SK-N-SH (cell line): ENCODE data around the gene JAK1. TPM values are rescaled to one million over a fixed set of nuclear protein-coding genes. Genes with fewer than 3 reads are reported as not detected.

Source experiments
- CTCF ChIA-PET: fragments of 300-600, 350-600 bp; formaldehyde crosslinking; extraction: SDS; loops from one replicate; lab custom pipeline; 2021; lab: Yijun Ruan, JAX
- POLR2A ChIA-PET: fragments of 350-600 bp; sonication (Branson Sonifier 250); formaldehyde crosslinking; extraction: SDS; loops from one replicate; lab custom pipeline; 2020; ENCODE audit warnings: antibody characterized with exemption, inconsistent platforms; lab: Yijun Ruan, JAX
- DNase-seq: peaks from one replicate; pipeline ENCODE4 v3.0.0; 2012
- H2AFZ ChIP-seq: fragments of 200-600 bp; sonication (generic); 2 replicates; pipeline ENCODE4 v1.8.1; 2016; ENCODE audit warnings: antibody characterized with exemption, mild to moderate bottlenecking, low read depth
- H3F3A ChIP-seq: fragments of 200-600 bp; sonication (generic); replicated peaks from 2 replicates; pipeline ENCODE3; 2016; ENCODE audit warnings: antibody characterized with exemption, mild to moderate bottlenecking; ENCODE audit not compliant: insufficient read depth
- H3K27ac ChIP-seq, 2 experiments: fragments of 200-500 bp in 1 of 2; fragments of 200-600 bp in 1 of 2; sonication (Bioruptor generic) in 1 of 2; sonication (generic), shearing (Covaris generic) in 1 of 2; 2 replicates each; pipeline versions ENCODE4 v1.5.1 to v1.6.1; 2014 to 2016; ENCODE audit warnings: low read depth in 2 of 2, inconsistent platforms in 1 of 2, low read length in 1 of 2, mild to moderate bottlenecking in 1 of 2, mixed read lengths in 1 of 2
- H3K27me3 ChIP-seq: fragments of 200-600 bp; sonication (generic), shearing (Covaris generic); 2 replicates; pipeline ENCODE4 v1.6.1; 2016; ENCODE audit warnings: mixed run types; ENCODE audit not compliant: insufficient read depth
- H3K36me3 ChIP-seq, 2 experiments: fragments of 200-500 bp in 1 of 2; fragments of 200-600 bp in 1 of 2; sonication (Bioruptor generic) in 1 of 2; sonication (generic) in 1 of 2; replicated peaks in 1 of 2; 2 replicates each; pipeline versions ENCODE3 to v1.5.1; 2014 to 2016; ENCODE audit warnings: low read length in 1 of 2, mild to moderate bottlenecking in 1 of 2; ENCODE audit not compliant: insufficient read depth in 2 of 2, control insufficient read depth in 1 of 2
- H3K4me1 ChIP-seq, 2 experiments: fragments of 200-500 bp in 1 of 2; fragments of 200-600 bp in 1 of 2; sonication (Bioruptor generic) in 1 of 2; sonication (generic), shearing (Covaris generic) in 1 of 2; 2 replicates each; pipeline versions ENCODE4 v1.5.1 to v1.6.1; 2014 to 2016; ENCODE audit warnings: low read depth in 1 of 2, low read length in 1 of 2, mixed run types in 1 of 2; ENCODE audit not compliant: insufficient read depth in 2 of 2, control insufficient read depth in 1 of 2
- H3K4me2 ChIP-seq: fragments of 200-600 bp; sonication (generic), shearing (Covaris generic); 2 replicates; pipeline ENCODE4 v1.6.1; 2017; ENCODE audit warnings: mixed run types
- H3K4me3 ChIP-seq, 2 experiments: fragments of 200-500 bp in 1 of 2; fragments of 200-600 bp in 1 of 2; sonication (Bioruptor generic) in 1 of 2; sonication (generic), shearing (Covaris generic) in 1 of 2; 2 replicates each; pipeline versions ENCODE4 v1.5.1 to v1.8.1; 2014 to 2016; ENCODE audit warnings: low read depth in 2 of 2, inconsistent platforms in 1 of 2, low read length in 1 of 2, mild to moderate bottlenecking in 1 of 2, mixed read lengths in 1 of 2, moderate library complexity in 1 of 2
- H3K79me2 ChIP-seq: fragments of 200-600 bp; sonication (generic); 2 replicates; pipeline ENCODE4 v1.8.1; 2017; ENCODE audit warnings: mild to moderate bottlenecking; ENCODE audit not compliant: insufficient read depth
- H3K9ac ChIP-seq: fragments of 200-600 bp; sonication (generic); 2 replicates; pipeline ENCODE4 v1.6.1; 2017; ENCODE audit warnings: mixed run types
- H3K9me2 ChIP-seq: fragments of 200-600 bp; sonication (generic); 2 replicates; pipeline ENCODE4 v1.6.1; 2017; ENCODE audit warnings: mixed run types
- H3K9me3 ChIP-seq: fragments of 200-600 bp; sonication (generic); 2 replicates; pipeline ENCODE4 v1.6.1; 2017; ENCODE audit warnings: mixed run types, mild to moderate bottlenecking, moderate library complexity
- H4K20me1 ChIP-seq: fragments of 200-600 bp; sonication (generic); 2 replicates; pipeline ENCODE4 v1.6.1; 2017; ENCODE audit warnings: mild to moderate bottlenecking, mixed run types; ENCODE audit not compliant: insufficient read depth
- CHD2 ChIP-seq: fragments of 150-350 bp; IDR thresholded peaks from 2 replicates; pipeline ENCODE4 v1.6.1; 2018; ENCODE audit warnings: low read length; ENCODE audit not compliant: partially characterized antibody
- FOSL2 ChIP-seq: IDR thresholded peaks from 2 replicates; pipeline ENCODE4 v1.4.0; 2012; ENCODE audit warnings: low read depth, mild to moderate bottlenecking, moderate library complexity, borderline replicate concordance
- FOXJ3 ChIP-seq: sonication (generic); formaldehyde crosslinking; IDR thresholded peaks from 2 replicates; pipeline ENCODE4 v1.5.1; 2020; ENCODE audit warnings: mild to moderate bottlenecking, missing genetic modification reagents
- GABPA ChIP-seq: IDR thresholded peaks from 2 replicates; pipeline ENCODE4 v1.4.0; 2012; ENCODE audit warnings: low read depth, mild to moderate bottlenecking
- NFIC ChIP-seq: IDR thresholded peaks from 2 replicates; pipeline ENCODE4 v1.4.0; 2012; ENCODE audit warnings: borderline replicate concordance
- NRF1 ChIP-seq: IDR thresholded peaks from 2 replicates; pipeline ENCODE4 v1.6.1; 2012; ENCODE audit warnings: low read depth, mild to moderate bottlenecking, low read length
- RFX5 ChIP-seq: IDR thresholded peaks from 2 replicates; pipeline ENCODE4 v1.6.1; 2012; ENCODE audit warnings: mild to moderate bottlenecking, improper control_type of control experiment, low read length
- SIN3A ChIP-seq: IDR thresholded peaks from 2 replicates; pipeline ENCODE4 v1.6.1; 2012; ENCODE audit warnings: low read depth, mild to moderate bottlenecking, low read length, moderate library complexity, borderline replicate concordance
- WGBS: methylation state at CpG from one replicate; pipeline ENCODE4 v1.1.6; 2017; ENCODE audit warnings: low lambda C conversion rate; 5-methylcytosine and 5-hydroxymethylcytosine counted together
- polyA plus RNA-seq, 3 experiments: library from polyadenylated mRNA; depleted of rRNA; stranded (reverse); fragments of >200 nt; gene quantifications; 2 replicates each; pipeline ENCODE4 v1.2.3, GENCODE V29; 2012
- TF ChIP-seq, protein P1 (sequence below): IDR thresholded peaks from 2 replicates; pipeline ENCODE4 v1.4.0; 2012; ENCODE audit warnings: low read depth, borderline replicate concordance
- TF ChIP-seq, protein P2 (sequence below): fragments of 150-350 bp; IDR thresholded peaks from 2 replicates; pipeline ENCODE4 v1.6.1; 2016; ENCODE audit warnings: mild to moderate bottlenecking, low read depth, low read length
- TF ChIP-seq, protein P3 (sequence below): IDR thresholded peaks from 2 replicates; pipeline ENCODE4 v1.6.1; 2012; ENCODE audit warnings: mild to moderate bottlenecking, low read depth, low read length, moderate library complexity

Gene JAK1
- polyA plus RNA-seq, 1 of the 3 experiments (the other 2 are of a cell fraction) = 47.5 TPM

DNA sequence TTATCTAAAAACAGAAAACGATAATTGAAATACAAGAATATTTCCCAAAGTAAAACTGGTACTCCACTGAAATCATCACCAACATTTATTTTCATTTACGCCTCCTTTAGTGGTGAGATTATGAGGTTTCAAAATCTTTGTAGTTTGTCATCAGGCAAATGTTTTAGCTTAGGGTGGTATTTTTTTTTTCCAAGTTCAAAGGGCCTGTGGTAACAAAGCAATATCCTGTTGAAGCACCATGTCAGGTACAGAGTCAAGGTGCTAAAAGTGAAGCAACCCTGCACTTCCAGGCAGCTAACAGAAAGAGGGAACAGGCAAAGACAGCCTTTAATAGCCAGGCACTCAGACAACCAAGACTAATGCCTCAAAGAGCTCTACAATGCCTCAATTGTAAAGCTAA is 89.2 kb downstream of the JAK1 start:
- no peaks in the 10 kb centered on the region for H3K9me3 ChIP-seq
- WGBS = 91% methylated on average over 2 of the region's 2 CpGs
- POLR2A ChIA-PET = no interaction called here

More for the DNA sequence above, 89.2 kb downstream of the JAK1 start:
- Histone ChIP-seq H3K79me2 (0 out of 2 replicates have a peak, but pooled peaks cover 7% of the 10 kb centered on the region), H3K27me3 (no peaks in the 10 kb centered on the region), H3K9me2 (no peaks in the 10 kb centered on the region), H4K20me1 (no peaks in the 10 kb centered on the region), H3K4me3 (no peak overlapping the region), H3F3A (peaks cover 8% of the 10 kb centered on the region), H3K4me1 (peaks cover 11 to 36% of the 10 kb centered on the region in 2 experiments; a peak in 3 of 4 replicates), H3K4me2 (no peak overlapping the region), H2AFZ (no peak overlapping the region), H3K27ac (no peak overlapping the region), H3K36me3 (peaks cover 48 to 59% of the 10 kb centered on the region in 2 experiments), H3K9ac (no peak overlapping the region)
- CTCF ChIA-PET = interaction anchor here (1.5 kb wide), 1 partner anchor 811 kb away, joined by 5 read pairs; no protein-coding TSS in a partner anchor
- no peak for DNase-seq
- TF ChIP-seq GABPA = no peak
- TF ChIP-seq RFX5 = no peak
- TF ChIP-seq, protein P1, sequence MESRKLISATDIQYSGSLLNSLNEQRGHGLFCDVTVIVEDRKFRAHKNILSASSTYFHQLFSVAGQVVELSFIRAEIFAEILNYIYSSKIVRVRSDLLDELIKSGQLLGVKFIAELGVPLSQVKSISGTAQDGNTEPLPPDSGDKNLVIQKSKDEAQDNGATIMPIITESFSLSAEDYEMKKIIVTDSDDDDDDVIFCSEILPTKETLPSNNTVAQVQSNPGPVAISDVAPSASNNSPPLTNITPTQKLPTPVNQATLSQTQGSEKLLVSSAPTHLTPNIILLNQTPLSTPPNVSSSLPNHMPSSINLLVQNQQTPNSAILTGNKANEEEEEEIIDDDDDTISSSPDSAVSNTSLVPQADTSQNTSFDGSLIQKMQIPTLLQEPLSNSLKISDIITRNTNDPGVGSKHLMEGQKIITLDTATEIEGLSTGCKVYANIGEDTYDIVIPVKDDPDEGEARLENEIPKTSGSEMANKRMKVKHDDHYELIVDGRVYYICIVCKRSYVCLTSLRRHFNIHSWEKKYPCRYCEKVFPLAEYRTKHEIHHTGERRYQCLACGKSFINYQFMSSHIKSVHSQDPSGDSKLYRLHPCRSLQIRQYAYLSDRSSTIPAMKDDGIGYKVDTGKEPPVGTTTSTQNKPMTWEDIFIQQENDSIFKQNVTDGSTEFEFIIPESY = no peak
- no peak for TF ChIP-seq NRF1
- TF ChIP-seq, protein P2, sequence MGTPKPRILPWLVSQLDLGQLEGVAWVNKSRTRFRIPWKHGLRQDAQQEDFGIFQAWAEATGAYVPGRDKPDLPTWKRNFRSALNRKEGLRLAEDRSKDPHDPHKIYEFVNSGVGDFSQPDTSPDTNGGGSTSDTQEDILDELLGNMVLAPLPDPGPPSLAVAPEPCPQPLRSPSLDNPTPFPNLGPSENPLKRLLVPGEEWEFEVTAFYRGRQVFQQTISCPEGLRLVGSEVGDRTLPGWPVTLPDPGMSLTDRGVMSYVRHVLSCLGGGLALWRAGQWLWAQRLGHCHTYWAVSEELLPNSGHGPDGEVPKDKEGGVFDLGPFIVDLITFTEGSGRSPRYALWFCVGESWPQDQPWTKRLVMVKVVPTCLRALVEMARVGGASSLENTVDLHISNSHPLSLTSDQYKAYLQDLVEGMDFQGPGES = no peak
- TF ChIP-seq NFIC = no peak
- TF ChIP-seq CHD2 = no peak
- TF ChIP-seq SIN3A = no peak
- no peak for TF ChIP-seq FOXJ3 (CRISPR knock-in tag)
- TF ChIP-seq FOSL2 = no peak
- TF ChIP-seq, protein P3, sequence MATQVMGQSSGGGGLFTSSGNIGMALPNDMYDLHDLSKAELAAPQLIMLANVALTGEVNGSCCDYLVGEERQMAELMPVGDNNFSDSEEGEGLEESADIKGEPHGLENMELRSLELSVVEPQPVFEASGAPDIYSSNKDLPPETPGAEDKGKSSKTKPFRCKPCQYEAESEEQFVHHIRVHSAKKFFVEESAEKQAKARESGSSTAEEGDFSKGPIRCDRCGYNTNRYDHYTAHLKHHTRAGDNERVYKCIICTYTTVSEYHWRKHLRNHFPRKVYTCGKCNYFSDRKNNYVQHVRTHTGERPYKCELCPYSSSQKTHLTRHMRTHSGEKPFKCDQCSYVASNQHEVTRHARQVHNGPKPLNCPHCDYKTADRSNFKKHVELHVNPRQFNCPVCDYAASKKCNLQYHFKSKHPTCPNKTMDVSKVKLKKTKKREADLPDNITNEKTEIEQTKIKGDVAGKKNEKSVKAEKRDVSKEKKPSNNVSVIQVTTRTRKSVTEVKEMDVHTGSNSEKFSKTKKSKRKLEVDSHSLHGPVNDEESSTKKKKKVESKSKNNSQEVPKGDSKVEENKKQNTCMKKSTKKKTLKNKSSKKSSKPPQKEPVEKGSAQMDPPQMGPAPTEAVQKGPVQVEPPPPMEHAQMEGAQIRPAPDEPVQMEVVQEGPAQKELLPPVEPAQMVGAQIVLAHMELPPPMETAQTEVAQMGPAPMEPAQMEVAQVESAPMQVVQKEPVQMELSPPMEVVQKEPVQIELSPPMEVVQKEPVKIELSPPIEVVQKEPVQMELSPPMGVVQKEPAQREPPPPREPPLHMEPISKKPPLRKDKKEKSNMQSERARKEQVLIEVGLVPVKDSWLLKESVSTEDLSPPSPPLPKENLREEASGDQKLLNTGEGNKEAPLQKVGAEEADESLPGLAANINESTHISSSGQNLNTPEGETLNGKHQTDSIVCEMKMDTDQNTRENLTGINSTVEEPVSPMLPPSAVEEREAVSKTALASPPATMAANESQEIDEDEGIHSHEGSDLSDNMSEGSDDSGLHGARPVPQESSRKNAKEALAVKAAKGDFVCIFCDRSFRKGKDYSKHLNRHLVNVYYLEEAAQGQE = no peak
